Astrocyte of the spinal cord (primary cell): Measurements from ENCODE around the gene RPIA.

Experiments
- DNase-seq: peaks from one replicate; pipeline ENCODE4 v3.0.0; 2011; ENCODE audit warnings: low read depth, low spot score
- H3K4me3 ChIP-seq: 2 replicates; pipeline ENCODE4 v1.5.1; 2011; ENCODE audit warnings: low read depth, mild to moderate bottlenecking, low read length, moderate library complexity
- in situ Hi-C: cut with HindIII; loops from 2 replicates; pipeline ENCODE4 v1.10.0; 2017; ENCODE audit warnings: low sequenced_read_pairs
- TF ChIP-seq, protein P1 (sequence below): IDR thresholded peaks from 2 replicates; pipeline ENCODE4 v1.5.1; 2012; ENCODE audit warnings: low read depth, mild to moderate bottlenecking, low read length, inconsistent platforms

Gene RPIA

DNA sequence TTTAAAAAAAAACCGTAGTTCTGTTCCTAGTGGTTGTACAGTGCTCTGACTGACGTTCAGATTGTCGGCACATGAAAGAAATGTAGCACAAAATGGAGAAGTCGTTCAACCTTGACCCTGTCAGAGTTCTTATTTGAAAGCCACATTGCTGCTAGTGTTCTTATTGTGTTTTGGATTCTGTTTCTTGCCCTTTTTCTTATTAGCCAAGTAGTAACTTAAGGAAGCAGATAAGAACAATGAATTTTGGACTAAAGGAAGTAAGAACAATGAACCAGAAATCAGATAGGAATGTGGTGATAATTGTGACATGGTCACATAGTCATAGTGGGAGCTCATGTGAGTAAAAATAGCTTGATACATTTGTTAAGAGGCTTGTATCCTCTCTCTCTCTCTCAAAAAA lies 45.9 kb downstream of the RPIA start:
- in situ Hi-C loops, result no loop called here
- no peak overlapping the region for H3K4me3 ChIP-seq
- no peak for DNase-seq
- TF ChIP-seq, protein P1, sequence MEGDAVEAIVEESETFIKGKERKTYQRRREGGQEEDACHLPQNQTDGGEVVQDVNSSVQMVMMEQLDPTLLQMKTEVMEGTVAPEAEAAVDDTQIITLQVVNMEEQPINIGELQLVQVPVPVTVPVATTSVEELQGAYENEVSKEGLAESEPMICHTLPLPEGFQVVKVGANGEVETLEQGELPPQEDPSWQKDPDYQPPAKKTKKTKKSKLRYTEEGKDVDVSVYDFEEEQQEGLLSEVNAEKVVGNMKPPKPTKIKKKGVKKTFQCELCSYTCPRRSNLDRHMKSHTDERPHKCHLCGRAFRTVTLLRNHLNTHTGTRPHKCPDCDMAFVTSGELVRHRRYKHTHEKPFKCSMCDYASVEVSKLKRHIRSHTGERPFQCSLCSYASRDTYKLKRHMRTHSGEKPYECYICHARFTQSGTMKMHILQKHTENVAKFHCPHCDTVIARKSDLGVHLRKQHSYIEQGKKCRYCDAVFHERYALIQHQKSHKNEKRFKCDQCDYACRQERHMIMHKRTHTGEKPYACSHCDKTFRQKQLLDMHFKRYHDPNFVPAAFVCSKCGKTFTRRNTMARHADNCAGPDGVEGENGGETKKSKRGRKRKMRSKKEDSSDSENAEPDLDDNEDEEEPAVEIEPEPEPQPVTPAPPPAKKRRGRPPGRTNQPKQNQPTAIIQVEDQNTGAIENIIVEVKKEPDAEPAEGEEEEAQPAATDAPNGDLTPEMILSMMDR, result no peak

DNA sequence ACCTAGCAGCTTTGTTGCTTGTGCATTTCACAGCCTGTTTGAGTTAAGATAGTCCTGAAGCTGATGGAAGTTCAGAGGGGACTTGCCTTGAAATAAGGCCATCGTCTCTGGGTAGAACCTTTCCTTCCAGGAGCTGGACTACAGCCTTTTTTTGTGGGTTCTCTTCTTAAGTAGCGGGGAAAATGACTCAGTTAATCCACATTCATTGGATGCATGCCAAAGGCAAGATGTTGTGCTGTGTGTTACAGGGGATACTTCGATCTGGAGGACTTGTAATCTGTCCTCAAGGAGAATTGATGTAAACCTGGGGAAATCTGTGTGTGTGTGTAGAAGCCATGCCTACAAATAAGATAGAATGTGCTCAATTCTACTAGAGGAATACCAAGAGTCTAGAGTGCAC lies 46.8 kb downstream of the RPIA start:
- in situ Hi-C loops, result no loop called here
- no peak overlapping the region for H3K4me3 ChIP-seq
- TF ChIP-seq, protein P1, result no peak
- DNase-seq, result peak; percentile 77

DNA sequence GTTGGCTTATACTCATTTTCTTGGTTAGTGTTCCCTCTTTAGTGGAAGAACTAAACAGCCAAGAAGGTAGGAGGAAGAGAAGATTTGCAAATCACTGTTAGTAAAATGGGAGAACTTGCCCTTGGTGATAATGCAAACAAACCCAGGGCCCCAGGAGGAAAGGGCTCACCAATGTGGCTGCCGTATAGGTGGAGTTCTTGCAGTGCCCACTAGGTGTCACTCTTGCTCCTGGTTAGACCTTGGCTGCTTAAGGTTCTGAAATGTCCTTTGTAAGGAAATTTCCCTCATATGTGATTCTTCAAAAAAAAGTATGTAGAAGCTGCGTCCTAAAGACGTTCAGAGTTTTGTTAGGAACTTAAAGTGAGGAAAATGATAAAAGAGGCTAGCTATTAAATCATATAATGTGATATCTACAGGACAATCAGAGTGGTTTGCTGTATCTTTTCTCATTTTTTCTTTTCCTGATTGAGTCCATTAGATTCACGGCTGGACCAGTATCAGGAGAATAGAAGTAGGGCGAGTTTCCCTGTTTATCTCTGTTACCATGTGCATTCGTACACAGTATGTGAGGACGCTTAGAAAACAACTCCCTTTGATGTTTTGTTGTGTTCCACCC lies 48.6 kb downstream of the RPIA start:
- DNase-seq, result peak; percentile 73
- TF ChIP-seq, protein P1, result peak; percentile 96

DNA sequence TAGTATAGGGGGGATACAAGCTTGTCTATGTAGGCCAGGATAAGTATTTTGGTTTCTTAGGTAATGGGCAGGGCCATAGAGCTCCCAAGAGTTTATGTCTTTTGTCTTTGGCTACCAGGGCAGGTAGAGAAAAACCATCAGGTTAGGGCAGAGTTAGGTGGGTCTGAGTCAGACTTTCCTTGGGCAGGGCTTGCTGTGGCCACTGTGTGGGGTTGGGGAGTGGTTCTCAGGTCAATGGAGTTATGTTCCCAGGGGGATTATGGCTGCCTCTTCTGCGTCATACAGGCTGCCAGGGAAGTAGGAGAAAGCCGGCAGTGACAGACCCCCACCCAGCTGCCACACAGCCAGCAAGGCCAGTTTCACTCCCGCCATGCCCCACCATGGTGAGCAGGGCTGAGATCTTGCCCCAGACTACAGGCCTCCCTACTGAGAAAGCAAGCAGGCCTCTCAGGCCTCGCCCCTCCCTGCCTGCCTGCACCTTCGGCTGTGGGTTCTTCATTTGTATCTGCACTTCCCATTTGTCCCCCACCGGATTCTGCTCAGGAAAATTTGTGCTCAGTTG lies 55.5 kb downstream of the RPIA start:
- H3K4me3 ChIP-seq, result no peak overlapping the region
- in situ Hi-C loops, result no loop called here
- DNase-seq, result no peak
- TF ChIP-seq, protein P1, result no peak

More for the DNA sequence above, 48.6 kb downstream of the RPIA start:
- H3K4me3 ChIP-seq, result no peak overlapping the region
- in situ Hi-C loops, result no loop called here

DNA sequence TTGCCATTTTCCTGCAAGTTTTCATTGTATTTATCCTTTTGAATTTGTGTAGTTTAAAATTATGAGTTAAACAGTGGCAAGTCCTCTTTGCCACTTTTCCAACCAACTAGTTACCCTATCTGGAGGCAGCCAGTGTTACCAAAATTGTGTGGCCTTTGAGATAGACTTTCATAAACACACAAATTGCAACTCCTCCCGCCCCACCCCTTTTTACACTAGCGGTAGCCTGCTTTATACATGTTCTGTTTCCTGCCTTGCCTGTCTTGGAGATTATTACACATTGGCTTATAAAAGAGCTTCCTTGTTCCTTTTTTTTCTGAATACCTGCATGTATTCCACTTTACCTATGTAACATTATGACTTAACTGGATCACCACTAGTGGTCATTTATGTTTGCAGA lies 56.5 kb downstream of the RPIA start:
- H3K4me3 ChIP-seq, result no peak overlapping the region
- in situ Hi-C loops, result no loop called here
- TF ChIP-seq, protein P1, result no peak
- no peak for DNase-seq

DNA sequence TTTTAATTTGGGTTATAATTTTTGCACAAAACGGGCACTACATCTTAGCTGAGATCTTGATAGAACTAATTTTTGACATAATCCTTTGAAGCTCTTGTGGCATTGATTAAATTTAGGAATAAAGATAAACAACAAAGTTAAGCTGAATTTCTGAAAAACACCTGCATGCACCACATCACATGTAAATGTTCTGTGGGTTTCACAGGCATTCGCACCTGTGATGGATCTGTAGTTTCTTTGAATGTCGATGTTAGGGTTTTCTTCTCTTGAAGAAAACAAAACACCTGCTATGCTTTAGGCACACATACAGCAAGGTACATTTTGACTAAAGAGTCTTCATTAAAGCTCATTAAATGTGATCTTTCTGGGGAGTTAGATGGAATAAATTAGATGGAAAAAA lies 60.3 kb downstream of the RPIA start:
- no peak overlapping the region for H3K4me3 ChIP-seq
- in situ Hi-C loops, result no loop called here
- TF ChIP-seq, protein P1, result no peak
- no peak for DNase-seq
